ENCODE data around the gene PLA2G4A.

The PLA2G4A gene

DNA sequence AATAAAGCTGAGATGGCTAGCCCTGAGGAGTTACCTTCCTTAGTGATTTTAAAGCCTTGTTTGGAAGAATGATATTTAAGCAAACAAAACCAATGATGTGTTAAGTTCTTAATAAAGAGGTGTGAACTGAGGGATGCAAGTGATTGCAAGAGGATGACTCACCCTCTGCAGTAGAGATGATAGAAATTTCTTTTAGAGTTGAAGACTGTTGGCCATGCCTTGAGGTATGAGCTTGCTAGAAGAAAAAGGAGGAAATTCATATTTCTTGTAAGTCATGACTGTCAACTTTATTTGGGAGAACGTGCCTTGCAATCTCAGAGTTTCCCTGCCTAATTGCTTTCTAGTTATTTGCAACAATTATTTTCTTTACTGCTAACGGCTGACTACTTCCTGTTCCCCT lies 94.7 kb downstream of the PLA2G4A start:
- DNase-seq = no peak

GRCh38 chr1:186925881-186926669 lies 97.3 kb downstream of the PLA2G4A start:
- no peak for DNase-seq

DNA sequence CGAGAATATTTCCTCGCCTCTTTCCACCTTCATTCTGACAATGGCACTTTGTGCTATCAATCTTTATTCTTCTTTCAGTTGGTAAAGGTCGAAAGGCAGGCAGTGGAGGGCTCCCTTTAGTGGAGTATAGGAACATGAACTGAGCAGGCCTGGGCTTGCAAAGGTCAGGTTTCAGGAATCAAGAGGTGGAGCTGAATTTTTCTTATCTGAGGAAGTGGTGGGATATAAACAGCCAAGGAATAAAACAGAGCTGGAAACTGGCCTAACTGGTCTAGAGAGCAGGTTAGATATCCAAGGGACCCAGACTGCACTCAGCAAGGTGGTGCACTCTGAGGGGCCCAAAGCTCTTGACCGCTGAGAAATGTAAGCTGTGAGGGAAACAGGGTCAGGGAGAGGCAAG lies 99.1 kb downstream of the PLA2G4A start:
- no peak for DNase-seq

- DNase-seq = no peak
Measured at GRCh38 chr1:186930238-186930637, 101.5 kb downstream of the PLA2G4A start.

GRCh38 chr1:186937016-186937670 lies 108.4 kb downstream of the PLA2G4A start:
- DNase-seq = no peak

DNA sequence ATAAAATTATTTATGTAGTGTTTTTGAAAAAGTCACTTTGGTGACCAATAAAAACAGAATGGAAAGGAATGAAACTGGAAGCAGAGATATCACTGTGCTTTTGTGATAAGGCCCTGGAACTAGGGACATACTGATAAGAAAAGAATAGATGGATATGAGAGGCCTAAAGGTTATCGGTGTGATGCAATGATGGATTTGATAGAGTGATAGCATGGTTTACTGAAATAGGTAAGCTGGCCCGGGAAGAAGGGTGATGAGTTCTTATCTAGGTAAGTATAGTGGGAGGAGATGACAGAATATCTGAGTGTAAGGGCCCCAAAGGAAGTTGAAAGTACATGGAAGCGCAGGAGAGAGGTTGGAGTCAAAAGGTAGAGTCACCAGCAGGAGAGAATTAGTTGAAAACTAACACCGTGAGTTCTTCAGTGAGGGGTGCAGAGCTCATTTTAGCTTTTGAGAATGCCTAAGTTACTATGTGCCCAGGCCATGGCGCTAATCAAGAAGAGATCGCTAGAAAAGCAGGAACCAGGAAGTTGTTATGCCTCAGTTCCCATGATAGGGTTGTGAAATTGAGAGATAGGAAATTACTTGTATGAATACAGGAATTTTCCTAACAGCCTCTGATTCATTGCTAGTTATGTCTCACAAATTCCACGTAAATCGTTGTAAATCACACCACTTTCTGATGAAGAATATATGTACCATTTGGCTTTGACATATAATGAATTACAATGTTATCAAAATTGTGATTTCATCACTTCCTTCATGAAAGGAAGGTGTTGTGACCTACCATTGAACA lies 115.3 kb downstream of the PLA2G4A start:
- DNase-seq = no peak

DNA sequence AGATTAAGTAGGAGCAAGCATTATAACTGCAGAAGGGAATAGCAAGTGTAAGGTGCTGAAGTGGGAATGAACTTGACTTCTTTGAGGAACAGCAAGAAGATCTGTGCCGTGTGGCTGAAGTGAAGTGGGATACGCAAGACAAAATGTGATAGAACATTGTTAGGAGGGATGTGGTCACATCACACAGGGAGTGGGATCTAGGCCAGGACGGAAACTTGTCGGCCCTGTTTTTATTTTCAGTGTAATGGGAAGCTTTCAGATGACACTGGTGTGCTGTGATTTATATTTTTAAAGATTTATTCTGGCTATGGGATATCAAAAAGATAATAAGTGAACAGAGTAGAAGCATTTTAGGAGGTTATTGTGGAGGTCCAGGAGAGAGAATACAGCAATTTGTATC lies 116.4 kb downstream of the PLA2G4A start:
- DNase-seq = no peak

DNA sequence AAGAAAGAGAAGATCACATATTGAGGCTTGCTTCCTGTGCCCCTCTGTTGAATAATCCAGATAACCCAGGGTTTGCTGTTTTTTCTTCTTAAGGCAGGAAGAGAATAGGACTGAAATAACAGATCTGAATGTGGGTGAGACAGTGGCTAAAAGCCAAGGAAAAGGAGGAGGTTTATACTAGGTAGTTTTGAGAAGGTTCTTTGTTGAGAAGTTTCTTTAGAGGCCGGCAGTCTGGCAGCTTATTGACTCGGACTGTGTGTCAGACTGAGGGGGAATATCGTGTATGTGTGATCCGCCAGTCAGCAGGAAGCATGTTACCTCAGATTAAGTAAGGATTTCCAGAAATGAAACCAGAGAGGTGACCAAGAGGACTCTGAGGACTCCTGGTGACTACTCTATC lies 119.8 kb downstream of the PLA2G4A start:
- no peak for DNase-seq

DNA sequence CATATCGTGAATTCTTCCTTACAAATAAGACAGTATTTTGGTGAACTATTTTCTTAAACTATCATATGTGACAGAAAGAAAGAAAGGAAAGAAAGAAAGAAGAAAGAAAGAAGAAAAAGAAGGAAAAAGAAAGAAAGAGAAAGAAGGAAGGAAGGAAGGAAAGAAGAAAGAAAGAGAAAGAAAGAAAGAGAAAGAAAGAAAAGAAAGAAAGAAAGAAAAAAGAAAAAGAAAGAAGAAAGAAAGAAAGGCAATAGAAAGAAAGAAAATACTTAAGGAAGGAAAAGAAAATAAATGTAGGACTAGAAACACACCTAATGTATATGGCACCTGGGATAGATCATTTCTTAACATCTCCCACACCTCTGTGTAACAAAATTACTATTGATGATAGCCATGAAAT lies 120.4 kb downstream of the PLA2G4A start:
- no peak for DNase-seq

- no peak for DNase-seq
Measured at GRCh38 chr1:186950547-186950946, 121.8 kb downstream of the PLA2G4A start.

DNA sequence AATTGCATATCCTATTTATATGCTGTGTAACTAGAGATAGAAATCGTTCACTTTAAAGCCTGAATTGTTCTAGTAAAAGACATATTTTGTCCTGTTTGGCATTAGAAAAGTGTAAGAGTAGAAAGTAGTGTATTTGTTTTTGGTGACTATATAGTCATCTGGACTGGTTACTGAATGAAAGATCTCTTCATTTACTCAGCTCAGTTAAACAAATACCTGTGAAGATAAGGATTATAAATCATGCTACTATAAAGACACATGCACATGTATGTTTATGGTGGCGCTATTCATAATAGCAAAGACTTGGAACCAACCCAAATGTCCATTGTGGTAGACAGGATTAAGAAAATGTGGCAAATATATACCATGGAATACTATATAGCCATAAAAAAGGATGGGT lies 125.1 kb downstream of the PLA2G4A start:
- no peak for DNase-seq

DNA sequence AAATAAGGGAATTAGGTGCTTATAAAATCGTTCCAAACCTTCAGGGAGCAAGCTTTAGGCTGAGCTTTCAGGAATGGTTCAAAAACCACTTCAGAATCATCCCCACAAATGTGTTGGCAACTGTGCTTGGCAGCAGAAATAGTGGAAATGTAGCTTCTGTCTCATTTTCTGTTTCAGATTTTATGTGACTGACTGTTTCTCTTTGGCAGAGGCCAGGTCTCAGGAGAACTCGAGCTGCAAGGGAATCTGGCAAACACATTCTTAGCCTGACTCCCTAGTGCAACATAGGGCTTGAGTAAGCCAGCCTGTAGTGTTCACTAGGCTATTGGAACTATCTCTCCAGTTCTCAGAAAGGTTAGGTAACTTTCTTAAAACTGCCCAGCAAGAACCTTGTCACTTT lies 128.6 kb downstream of the PLA2G4A start:
- DNase-seq = no peak

DNA sequence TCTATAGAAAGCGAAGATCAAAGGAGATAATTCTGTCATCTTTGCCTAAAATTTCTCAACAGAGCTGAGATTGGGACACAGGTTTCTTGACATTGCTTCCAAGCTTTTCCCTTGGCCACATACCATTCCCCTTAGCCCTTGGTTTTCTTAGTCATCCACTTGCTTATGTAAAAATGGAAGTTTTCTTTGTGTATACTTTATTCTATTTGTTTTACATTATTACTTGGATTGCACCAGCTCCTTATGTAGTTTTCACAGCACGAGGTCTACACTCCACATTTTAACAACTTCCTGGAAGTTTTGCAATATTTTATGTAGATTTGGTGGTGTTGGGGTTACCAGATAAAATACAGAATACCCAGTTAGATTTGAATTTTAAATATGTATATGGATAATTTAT lies 129.8 kb downstream of the PLA2G4A start:
- no peak for DNase-seq

GRCh38 chr1:186960861-186961260 lies 132.1 kb downstream of the PLA2G4A start:
- DNase-seq = no peak

DNA sequence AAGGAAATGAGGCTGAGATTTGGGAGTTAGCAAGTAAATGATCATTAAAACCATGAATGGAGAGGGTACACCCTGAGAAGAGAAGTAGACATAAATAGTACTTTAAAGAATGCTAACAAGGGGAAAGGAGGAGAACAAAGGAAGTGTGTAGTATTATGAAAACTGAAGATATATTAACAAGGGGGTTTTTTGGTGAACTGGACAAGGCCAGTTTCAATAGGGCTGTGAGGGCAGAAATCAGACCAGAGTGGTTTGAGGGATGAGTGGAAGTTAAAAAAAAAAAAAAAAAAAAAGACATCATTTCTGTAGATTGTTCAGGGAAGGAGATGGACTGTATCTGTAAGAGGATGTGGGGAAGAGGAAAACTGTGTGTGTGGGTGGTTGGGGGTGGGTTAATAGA lies 137.1 kb downstream of the PLA2G4A start:
- DNase-seq = no peak

GRCh38 chr1:186966456-186966855 lies 137.7 kb downstream of the PLA2G4A start:
- no peak for DNase-seq

DNA sequence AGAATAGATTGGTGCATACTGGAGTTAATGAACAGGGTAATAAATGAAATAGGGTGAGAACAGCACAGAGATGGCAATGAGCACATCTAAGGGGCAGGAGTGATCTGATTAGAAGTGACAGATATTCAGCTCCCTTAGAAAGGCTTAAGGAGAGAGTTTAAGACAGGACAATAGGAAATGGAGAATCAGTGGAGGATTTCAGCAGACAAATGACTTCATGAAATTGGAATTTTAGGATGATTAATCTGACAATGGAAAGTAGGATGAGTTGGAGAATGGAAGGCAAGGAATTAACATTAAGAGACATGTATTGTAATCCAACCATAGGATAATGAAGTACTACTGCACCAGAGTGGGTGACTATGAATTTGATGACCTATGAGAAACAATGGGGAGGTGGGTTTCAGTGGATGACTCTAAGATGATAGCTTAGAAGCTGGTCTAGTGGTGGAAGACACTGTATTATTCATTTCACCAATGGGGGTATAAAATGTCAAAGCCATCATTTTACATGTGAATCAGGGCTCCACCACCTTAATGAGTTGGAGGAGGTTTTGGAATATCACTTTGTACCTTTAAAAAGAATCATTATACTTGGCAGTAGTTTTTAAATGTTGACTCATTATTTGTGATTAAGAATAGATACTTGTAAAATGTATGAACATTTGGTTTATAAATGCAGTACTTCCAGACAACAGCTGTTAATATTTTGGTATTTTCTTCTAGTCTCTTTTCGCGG lies 139.1 kb downstream of the PLA2G4A start:
- no peak for DNase-seq

DNA sequence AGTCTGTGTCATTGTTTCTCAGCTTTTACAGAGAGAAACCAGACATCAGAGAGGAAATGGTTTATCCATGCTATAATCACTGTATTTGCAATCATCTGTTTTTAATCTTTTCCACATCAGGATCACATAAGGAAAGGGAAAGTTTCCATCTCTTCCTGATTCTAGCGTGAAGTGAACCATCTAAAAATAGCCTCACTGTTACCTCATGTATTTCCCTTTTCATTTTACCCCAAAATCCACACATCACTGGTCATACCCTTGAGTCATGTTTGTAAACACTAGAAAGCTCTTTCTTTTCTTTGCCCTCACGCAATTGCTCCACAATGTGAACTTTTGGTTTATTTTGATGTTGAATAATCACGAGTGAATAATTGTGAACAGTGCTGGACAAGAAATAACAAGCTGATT lies 146.0 kb downstream of the PLA2G4A start:
- DNase-seq = no peak

DNA sequence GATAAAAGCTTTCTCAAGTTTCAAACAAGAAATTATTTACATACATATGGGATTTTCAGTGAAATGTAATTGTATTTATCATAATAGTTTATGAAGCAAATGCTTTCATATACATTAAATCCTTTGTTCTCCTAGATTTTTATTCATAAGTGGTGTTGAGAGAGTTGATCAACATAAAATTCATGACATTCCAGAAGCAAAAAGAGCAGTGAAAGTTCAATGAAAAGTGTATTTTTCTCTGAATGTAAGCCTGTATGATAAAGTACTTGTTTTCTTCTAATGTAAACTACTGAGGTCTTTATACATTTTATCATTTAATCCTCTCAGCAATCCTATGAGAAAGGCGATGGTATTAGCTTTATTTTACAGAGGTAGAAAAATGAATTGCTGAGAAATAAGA lies 146.5 kb downstream of the PLA2G4A start:
- no peak for DNase-seq

GRCh38 chr1:186976700-186977099 lies 148.0 kb downstream of the PLA2G4A start:
- no peak for DNase-seq

DNA sequence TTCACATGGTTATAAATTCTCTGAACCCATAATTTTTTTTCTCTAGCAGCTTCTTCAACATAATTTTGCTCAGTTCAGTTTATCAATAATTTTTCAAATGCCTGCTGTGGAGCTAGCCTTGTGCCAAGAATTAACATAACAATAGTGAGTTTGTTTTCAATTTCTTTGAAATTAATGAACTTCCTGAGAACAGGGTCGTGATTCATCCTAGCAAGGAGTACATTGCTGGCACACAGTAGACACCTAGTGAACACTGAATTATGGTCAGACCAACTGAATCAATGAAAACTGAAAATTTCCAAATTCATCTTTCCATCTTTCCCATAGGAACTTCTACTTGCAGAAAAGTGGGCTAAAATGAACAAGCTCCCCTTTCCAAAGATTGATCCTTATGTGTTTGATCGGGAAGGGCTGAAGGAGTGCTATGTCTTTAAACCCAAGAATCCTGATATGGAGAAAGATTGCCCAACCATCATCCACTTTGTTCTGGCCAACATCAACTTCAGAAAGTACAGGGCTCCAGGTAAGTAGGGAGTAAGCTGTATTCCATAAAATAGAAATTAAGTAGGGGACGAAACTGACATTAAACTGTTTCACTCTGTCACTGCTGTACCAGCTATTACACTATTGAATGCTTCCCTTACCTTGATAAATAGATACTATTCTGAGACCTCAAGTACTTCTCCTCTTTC lies 148.7 kb downstream of the PLA2G4A start:
- DNase-seq = no peak

Measured in CD4-positive, alpha-beta T cell treated with Interferon alpha-2 for 1 hour (primary cell).